ENCODE results near the gene MMP7. TPM values are rescaled to one million over a fixed set of nuclear protein-coding genes. Genes with fewer than 3 reads are reported as not detected.
"Not testable (repeated sequence)": the region's sequence is repeated elsewhere in the genome, so short reads cannot be mapped to it uniquely, and the experiment has no call there.

The MMP7 gene
- total and polyA plus RNA-seq, 2 experiments from 2014 or later, result 2.8 to 5.0 TPM

DNA sequence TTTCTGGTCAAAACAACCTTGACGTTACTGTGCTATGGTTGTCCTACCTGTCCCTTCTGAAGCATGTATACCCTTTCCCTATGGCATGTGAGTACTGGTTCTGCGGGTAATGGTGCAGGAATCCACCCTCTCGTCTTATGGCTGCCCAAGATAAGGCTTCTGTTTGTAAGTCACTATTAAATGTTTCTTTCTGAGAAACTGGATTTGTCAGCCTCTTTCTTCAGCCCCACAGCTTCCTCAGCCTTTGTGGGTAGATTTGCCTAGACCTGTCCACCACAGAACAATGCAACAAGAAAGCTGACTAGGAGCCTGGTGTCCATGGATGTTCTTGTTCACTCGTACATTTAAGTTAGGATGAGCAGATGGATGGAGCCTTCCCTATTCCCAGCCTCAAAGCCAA lies 14.4 kb downstream of the MMP7 start:
- no peaks in the 10 kb centered on the region for H3K9me3 ChIP-seq (ENCODE audit: low read depth)
- 94% methylated on average over 4 of the region's 4 CpGs for WGBS (ENCODE audit: low lambda C conversion rate, missing lambda C conversion rate)
- no peaks in the 10 kb centered on the region for H3K79me2 ChIP-seq
- no peaks in the 10 kb centered on the region for H3K36me3 ChIP-seq (replicated peaks; ENCODE audit: insufficient read depth, low read depth)
- H3K4me3 ChIP-seq, result no peak overlapping the region
- H3K27ac ChIP-seq, result no peak overlapping the region
- H3K9me2 ChIP-seq (replicated peaks; ENCODE audit: insufficient read depth), result no peaks in the 10 kb centered on the region
- DNase-seq (ENCODE audit: low spot score), result no peak
- H3K4me2 ChIP-seq, result no peak overlapping the region
- H2AFZ ChIP-seq, result no peak overlapping the region
- no peaks in the 10 kb centered on the region for H3K27me3 ChIP-seq
- TF ChIP-seq EZH2 (IDR thresholded peaks at IDR 0.05; ENCODE audit: borderline replicate concordance), result no peak
- no peak for TF ChIP-seq EZH2phosphoT487 (IDR thresholded peaks at IDR 0.05; ENCODE audit: low read depth, severe bottlenecking, unreplicated experiment)
- TF ChIP-seq, protein P1, sequence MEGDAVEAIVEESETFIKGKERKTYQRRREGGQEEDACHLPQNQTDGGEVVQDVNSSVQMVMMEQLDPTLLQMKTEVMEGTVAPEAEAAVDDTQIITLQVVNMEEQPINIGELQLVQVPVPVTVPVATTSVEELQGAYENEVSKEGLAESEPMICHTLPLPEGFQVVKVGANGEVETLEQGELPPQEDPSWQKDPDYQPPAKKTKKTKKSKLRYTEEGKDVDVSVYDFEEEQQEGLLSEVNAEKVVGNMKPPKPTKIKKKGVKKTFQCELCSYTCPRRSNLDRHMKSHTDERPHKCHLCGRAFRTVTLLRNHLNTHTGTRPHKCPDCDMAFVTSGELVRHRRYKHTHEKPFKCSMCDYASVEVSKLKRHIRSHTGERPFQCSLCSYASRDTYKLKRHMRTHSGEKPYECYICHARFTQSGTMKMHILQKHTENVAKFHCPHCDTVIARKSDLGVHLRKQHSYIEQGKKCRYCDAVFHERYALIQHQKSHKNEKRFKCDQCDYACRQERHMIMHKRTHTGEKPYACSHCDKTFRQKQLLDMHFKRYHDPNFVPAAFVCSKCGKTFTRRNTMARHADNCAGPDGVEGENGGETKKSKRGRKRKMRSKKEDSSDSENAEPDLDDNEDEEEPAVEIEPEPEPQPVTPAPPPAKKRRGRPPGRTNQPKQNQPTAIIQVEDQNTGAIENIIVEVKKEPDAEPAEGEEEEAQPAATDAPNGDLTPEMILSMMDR (IDR thresholded peaks at IDR 0.05; ENCODE audit: poor library complexity), result no peak
- H3K4me1 ChIP-seq (ENCODE audit: insufficient read depth), result no peaks in the 10 kb centered on the region
- no peaks in the 10 kb centered on the region for H4K20me1 ChIP-seq (ENCODE audit: insufficient read depth, poor library complexity, severe bottlenecking)

GRCh38 chr11:102513869-102514268 lies 16.7 kb downstream of the MMP7 start:
- TF ChIP-seq, protein P1 (IDR thresholded peaks at IDR 0.05; ENCODE audit: poor library complexity), result no peak
- TF ChIP-seq EZH2phosphoT487 (IDR thresholded peaks at IDR 0.05; ENCODE audit: low read depth, severe bottlenecking, unreplicated experiment) (no peak), EZH2 (IDR thresholded peaks at IDR 0.05; ENCODE audit: borderline replicate concordance) (no peak)
- no peaks in the 10 kb centered on the region for H3K79me2 ChIP-seq
- H3K4me2 ChIP-seq, result no peak overlapping the region
- H3K4me1 ChIP-seq (ENCODE audit: insufficient read depth), result no peaks in the 10 kb centered on the region
- no peak overlapping the region for H3K27ac ChIP-seq
- 57% methylated on average over 3 of the region's 3 CpGs for WGBS (ENCODE audit: low lambda C conversion rate, missing lambda C conversion rate)
- no peak overlapping the region for H3K4me3 ChIP-seq
- no peaks in the 10 kb centered on the region for H3K9me2 ChIP-seq (replicated peaks; ENCODE audit: insufficient read depth)
- no peaks in the 10 kb centered on the region for H3K36me3 ChIP-seq (replicated peaks; ENCODE audit: insufficient read depth, low read depth)
- H2AFZ ChIP-seq, result no peak overlapping the region
- H4K20me1 ChIP-seq (ENCODE audit: insufficient read depth, poor library complexity, severe bottlenecking), result no peaks in the 10 kb centered on the region
- H3K9me3 ChIP-seq (ENCODE audit: low read depth), result no peaks in the 10 kb centered on the region
- peak; percentile 62 for DNase-seq (ENCODE audit: low spot score)
- H3K27me3 ChIP-seq, result no peaks in the 10 kb centered on the region

DNA sequence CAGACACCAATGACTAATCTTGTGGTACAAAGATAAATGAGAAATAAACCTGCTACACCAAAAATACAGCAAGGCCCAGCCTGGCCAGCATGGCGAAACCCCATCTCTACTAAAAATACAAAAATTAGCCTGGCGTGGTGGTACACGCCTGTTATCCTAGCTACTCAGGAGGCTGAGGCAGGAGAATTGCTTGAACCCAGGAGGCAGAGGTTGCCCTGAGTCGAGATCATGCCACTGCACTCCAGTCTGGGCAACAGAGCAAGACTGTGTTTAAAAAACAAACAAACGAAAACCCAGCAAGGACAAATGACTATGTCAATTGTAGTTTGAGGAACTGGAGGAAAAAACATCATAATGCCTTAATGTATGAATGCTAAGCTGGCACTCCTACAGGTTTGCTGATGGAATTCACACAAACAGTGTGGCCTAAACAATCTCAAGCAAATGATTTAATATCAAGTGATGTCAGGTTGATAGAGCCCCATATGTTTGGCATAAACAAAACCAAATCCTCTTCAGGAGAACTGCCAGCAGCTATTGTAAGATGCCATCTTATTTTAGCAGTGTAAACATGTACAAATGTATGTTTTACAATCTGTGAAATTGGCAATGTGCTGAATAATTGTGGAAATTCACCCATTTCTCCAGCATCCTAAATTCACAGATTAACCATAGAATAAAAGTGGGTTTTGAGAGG lies 20.0 kb downstream of the MMP7 start:
- no peaks in the 10 kb centered on the region for H4K20me1 ChIP-seq (ENCODE audit: insufficient read depth, poor library complexity, severe bottlenecking)
- no peaks in the 10 kb centered on the region for H3K4me1 ChIP-seq (ENCODE audit: insufficient read depth)
- H3K79me2 ChIP-seq, result no peaks in the 10 kb centered on the region
- no peaks in the 10 kb centered on the region for H3K9me3 ChIP-seq (ENCODE audit: low read depth)
- H3K27ac ChIP-seq, result no peak overlapping the region
- no peaks in the 10 kb centered on the region for H3K27me3 ChIP-seq
- DNase-seq (ENCODE audit: low spot score), result no peak
- 84% methylated on average over 5 of the region's 5 CpGs for WGBS (ENCODE audit: low lambda C conversion rate, missing lambda C conversion rate)
- H3K4me2 ChIP-seq, result no peak overlapping the region
- TF ChIP-seq, protein P1 (IDR thresholded peaks at IDR 0.05; ENCODE audit: poor library complexity), result no peak
- no peak for TF ChIP-seq EZH2 (IDR thresholded peaks at IDR 0.05; ENCODE audit: borderline replicate concordance)
- TF ChIP-seq EZH2phosphoT487 (IDR thresholded peaks at IDR 0.05; ENCODE audit: low read depth, severe bottlenecking, unreplicated experiment), result no peak
- no peaks in the 10 kb centered on the region for H3K9me2 ChIP-seq (replicated peaks; ENCODE audit: insufficient read depth)
- H3K36me3 ChIP-seq (replicated peaks; ENCODE audit: insufficient read depth, low read depth), result no peaks in the 10 kb centered on the region
- no peak overlapping the region for H3K4me3 ChIP-seq
- H2AFZ ChIP-seq, result no peak overlapping the region

DNA sequence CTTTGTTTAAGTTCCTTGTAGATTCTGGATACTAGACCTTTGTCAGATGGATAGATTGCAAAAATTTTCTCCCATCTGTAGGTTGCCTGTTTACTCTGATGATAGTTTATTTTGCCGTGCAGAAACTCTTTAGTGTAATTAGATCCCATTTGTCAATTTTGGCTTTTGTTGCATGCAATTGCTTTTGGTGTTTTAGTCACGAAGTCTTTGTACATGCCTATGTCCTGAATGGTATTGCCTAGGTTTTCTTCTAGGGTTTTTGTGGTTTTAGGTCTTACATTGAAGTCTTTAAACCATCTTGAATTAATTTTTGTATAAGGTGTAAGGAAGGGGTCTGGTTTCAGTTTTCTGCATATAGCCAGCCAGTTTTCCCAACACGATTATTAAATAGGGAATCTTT lies 27.7 kb downstream of the MMP7 start:
- not testable (repeated sequence) for H2AFZ ChIP-seq; H3K4me3 ChIP-seq; H3K4me1 ChIP-seq (ENCODE audit: insufficient read depth); DNase-seq (ENCODE audit: low spot score); H3K9me2 ChIP-seq (replicated peaks; ENCODE audit: insufficient read depth); H3K27ac ChIP-seq; H4K20me1 ChIP-seq (ENCODE audit: insufficient read depth, poor library complexity, severe bottlenecking); H3K4me2 ChIP-seq; H3K9me3 ChIP-seq (ENCODE audit: low read depth); H3K27me3 ChIP-seq; H3K36me3 ChIP-seq (replicated peaks; ENCODE audit: insufficient read depth, low read depth); H3K79me2 ChIP-seq
- 86% methylated on average over 3 of the region's 3 CpGs for WGBS (ENCODE audit: low lambda C conversion rate, missing lambda C conversion rate)

Measured in hepatocyte (in vitro differentiated cells).